Osteocyte (in vitro differentiated cells): ENCODE results near the gene ZNF273. TPM values are rescaled to one million over a fixed set of nuclear protein-coding genes. Genes with fewer than 3 reads are reported as not detected.
A peak's percentile ranks its signal among the peaks of the same experiment; 100 is the strongest.

ENCODE experiments used
- DNase-seq: peaks from one replicate; pipeline ENCODE4 v3.0.0; 2021; ENCODE audit warnings: mixed read lengths; ENCODE audit not compliant: unreplicated experiment; ENCODE audit errors: extremely low spot score
- H3K27ac Mint-ChIP-seq: one replicate; pipeline ENCODE4 v1.8.0; 2021; ENCODE audit warnings: mild to moderate bottlenecking, mixed read lengths; ENCODE audit not compliant: unreplicated experiment
- H3K27me3 Mint-ChIP-seq: one replicate; pipeline ENCODE4 v1.8.0; 2021; ENCODE audit warnings: mixed read lengths; ENCODE audit not compliant: unreplicated experiment
- H3K36me3 Mint-ChIP-seq: one replicate; pipeline ENCODE4 v1.8.0; 2021; ENCODE audit warnings: mixed read lengths; ENCODE audit not compliant: unreplicated experiment
- H3K4me1 Mint-ChIP-seq: one replicate; pipeline ENCODE4 v1.8.0; 2021; ENCODE audit warnings: mixed read lengths; ENCODE audit not compliant: unreplicated experiment
- H3K4me3 Mint-ChIP-seq: one replicate; pipeline ENCODE4 v1.8.0; 2021; ENCODE audit warnings: mild to moderate bottlenecking, moderate library complexity, mixed read lengths; ENCODE audit not compliant: unreplicated experiment
- H3K9me3 Mint-ChIP-seq: one replicate; pipeline ENCODE4 v1.8.0; 2021; ENCODE audit warnings: mixed read lengths; ENCODE audit not compliant: unreplicated experiment
- total RNA-seq: library from RNA; stranded (reverse); gene quantifications from 2 replicates; pipeline ENCODE4 v1.2.1, GENCODE V29; 2021
- TF ChIP-seq, protein P1 (sequence below): fragments of 200-600 bp; sonication (generic); IDR thresholded peaks from 2 replicates; pipeline ENCODE4 v1.5.0; 2021; ENCODE audit warnings: antibody characterized with exemption, mild to moderate bottlenecking, moderate library complexity

The ZNF273 gene
- total RNA-seq, 1 donor from 2014 or later, result 1.8 TPM

DNA sequence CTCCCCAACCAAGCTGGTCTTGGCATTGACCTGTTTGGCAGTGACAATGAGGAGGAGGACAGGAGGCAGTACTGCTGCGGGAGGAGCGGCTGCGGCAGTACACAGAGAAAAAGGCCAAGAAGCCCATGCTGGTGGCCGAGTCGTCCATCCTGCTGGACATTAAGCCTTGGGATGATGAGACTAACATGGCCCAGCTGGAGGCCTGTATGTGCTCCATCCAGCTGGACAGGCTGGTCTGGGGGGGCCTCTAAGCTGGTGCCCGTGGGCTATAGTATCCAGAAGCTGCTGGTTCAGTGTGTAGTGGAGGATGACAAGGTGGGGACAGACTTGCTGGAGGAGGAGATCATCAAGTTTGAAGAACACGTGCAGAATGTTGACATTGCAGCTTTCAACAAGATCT lies 39.1 kb upstream of the ZNF273 start:
- Mint-ChIP-seq H3K36me3 (no peaks in the 10 kb centered on the region), H3K9me3 (peaks cover 13% of the 10 kb centered on the region), H3K27me3 (no peaks in the 10 kb centered on the region), H3K4me1 (no peaks in the 10 kb centered on the region), H3K4me3 (no peak overlapping the region), H3K27ac (no peak overlapping the region)
- DNase-seq, result peak; percentile 73
- TF ChIP-seq, protein P1, sequence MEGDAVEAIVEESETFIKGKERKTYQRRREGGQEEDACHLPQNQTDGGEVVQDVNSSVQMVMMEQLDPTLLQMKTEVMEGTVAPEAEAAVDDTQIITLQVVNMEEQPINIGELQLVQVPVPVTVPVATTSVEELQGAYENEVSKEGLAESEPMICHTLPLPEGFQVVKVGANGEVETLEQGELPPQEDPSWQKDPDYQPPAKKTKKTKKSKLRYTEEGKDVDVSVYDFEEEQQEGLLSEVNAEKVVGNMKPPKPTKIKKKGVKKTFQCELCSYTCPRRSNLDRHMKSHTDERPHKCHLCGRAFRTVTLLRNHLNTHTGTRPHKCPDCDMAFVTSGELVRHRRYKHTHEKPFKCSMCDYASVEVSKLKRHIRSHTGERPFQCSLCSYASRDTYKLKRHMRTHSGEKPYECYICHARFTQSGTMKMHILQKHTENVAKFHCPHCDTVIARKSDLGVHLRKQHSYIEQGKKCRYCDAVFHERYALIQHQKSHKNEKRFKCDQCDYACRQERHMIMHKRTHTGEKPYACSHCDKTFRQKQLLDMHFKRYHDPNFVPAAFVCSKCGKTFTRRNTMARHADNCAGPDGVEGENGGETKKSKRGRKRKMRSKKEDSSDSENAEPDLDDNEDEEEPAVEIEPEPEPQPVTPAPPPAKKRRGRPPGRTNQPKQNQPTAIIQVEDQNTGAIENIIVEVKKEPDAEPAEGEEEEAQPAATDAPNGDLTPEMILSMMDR, result no peak

DNA sequence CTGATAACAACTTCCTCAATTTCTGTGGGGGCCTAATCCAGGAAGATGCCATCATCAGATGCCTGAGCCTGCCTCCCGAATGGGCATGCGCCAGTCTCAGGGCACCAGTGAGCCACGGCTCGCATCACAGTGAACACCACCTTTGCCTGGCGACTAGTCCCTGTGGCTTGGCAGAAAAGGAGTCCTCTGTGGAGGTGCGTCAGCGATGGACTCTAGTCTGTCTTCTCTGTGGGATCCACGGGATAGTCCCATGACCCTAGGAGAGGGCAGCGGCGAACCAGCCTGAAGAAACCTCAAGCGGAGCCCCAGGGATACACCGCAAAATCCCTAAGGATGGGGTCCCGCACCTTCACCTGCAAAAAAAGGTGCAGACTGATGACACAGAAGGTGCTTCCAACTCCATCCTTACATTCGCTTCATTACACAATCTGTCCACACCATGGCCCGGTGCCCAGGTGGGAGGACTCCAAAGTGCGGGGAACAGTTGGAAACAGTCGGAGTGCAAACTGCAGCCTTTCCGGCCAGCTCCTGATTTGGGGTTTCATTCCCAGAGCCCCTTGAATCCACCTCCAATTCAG lies 35.1 kb upstream of the ZNF273 start:
- TF ChIP-seq, protein P1, result no peak
- no peaks in the 10 kb centered on the region for H3K27me3 Mint-ChIP-seq
- H3K36me3 Mint-ChIP-seq, result no peaks in the 10 kb centered on the region
- H3K27ac Mint-ChIP-seq, result no peak overlapping the region
- no peaks in the 10 kb centered on the region for H3K4me1 Mint-ChIP-seq
- no peak overlapping the region for H3K4me3 Mint-ChIP-seq
- H3K9me3 Mint-ChIP-seq, result peaks cover 13% of the 10 kb centered on the region
- DNase-seq, result peak; percentile 72

- H3K9me3 Mint-ChIP-seq, result peaks cover 13% of the 10 kb centered on the region
These were observed 34.6 kb upstream of the ZNF273 start for GRCh38 chr7:64868499-64868898.

DNA sequence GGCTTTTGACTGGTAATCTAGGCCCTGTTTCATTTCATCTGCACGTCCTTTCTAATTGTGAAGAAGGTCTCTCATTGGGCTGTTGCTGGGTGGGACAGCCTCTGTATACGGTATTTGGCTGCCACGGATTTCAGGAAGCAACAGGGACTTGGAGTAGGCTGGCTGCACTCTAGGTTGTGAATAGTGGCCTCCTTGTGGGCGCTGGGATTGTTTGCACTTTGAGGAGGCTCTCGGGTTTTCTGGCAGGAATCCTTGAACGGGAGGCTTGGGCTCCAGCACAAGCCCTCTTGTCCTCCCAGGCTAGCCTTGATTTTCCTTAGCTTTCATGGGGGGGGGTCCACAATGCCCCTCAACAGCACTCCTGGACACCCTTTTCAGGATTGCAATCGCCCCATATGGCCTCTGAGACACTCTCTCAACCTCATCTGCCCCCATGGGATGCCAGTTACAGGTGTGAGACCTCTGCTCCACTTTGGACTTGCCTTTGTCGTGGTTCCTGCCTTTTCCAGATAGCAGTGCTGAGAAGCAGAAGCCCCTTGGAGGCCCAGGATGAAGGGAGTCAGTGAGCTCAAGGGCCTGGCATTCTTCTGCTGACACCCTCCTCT lies 33.9 kb upstream of the ZNF273 start:
- peaks cover 17% of the 10 kb centered on the region for H3K9me3 Mint-ChIP-seq
- DNase-seq, result peak; percentile 73
- H3K4me3 Mint-ChIP-seq, result no peak overlapping the region
- H3K4me1 Mint-ChIP-seq, result no peaks in the 10 kb centered on the region
- H3K27me3 Mint-ChIP-seq, result no peaks in the 10 kb centered on the region
- TF ChIP-seq, protein P1, result no peak
- H3K27ac Mint-ChIP-seq, result no peak overlapping the region
- no peaks in the 10 kb centered on the region for H3K36me3 Mint-ChIP-seq

More at GRCh38 chr7:64868499-64868898, 34.6 kb upstream of the ZNF273 start:
- no peak overlapping the region for H3K4me3 Mint-ChIP-seq
- H3K27ac Mint-ChIP-seq, result no peak overlapping the region
- no peaks in the 10 kb centered on the region for H3K4me1 Mint-ChIP-seq
- no peaks in the 10 kb centered on the region for H3K27me3 Mint-ChIP-seq
- H3K36me3 Mint-ChIP-seq, result no peaks in the 10 kb centered on the region
- TF ChIP-seq, protein P1, result no peak
- DNase-seq, result no peak

- peaks cover 17% of the 10 kb centered on the region for H3K9me3 Mint-ChIP-seq
These were observed 33.0 kb upstream of the ZNF273 start for GRCh38 chr7:64869912-64870562.

More at GRCh38 chr7:64869912-64870562, 33.0 kb upstream of the ZNF273 start:
- peak; percentile 77 for DNase-seq
- H3K4me1 Mint-ChIP-seq, result no peaks in the 10 kb centered on the region
- H3K27ac Mint-ChIP-seq, result no peak overlapping the region
- TF ChIP-seq, protein P1, result no peak
- H3K36me3 Mint-ChIP-seq, result no peaks in the 10 kb centered on the region
- H3K4me3 Mint-ChIP-seq, result no peak overlapping the region
- no peaks in the 10 kb centered on the region for H3K27me3 Mint-ChIP-seq
